Limb (tissue), 2 donors: Measurements from ENCODE around the gene KRTAP4-3.
"Not testable (repeated sequence)": the region's sequence is repeated elsewhere in the genome, so short reads cannot be mapped to it uniquely, and the experiment has no call there.

Source experiments
- DNase-seq, 2 donors: peaks; one replicate each; pipeline ENCODE4 v3.0.0-alpha.2; 2016; ENCODE audit errors: extremely low spot score in 2 of 2

Gene KRTAP4-3

DNA sequence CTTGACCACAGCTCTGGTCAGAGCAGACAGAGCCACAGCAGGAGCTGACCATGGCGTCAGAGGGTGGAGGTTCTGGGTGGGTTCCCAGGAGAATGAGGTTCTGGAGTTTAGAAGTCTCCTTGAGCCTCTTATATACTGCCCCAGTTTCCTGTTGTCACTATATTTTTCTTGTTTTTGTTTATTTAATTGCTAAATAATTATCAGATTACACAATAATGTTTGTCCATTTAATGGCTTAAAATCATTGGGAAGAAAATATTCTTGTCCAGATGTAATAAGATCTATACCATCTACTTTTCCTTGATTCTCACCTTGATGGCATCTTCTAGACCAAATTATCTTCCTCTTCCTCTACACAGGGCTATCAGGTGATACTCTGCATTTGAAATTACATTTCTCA lies at the start of gene KRTAP4-3:
KRTAP4-3 (minus strand) TSS at position 101 of the 400 bp plus-strand sequence; CDS start at position 52, 49 bp downstream.
- no peak for DNase-seq

DNA sequence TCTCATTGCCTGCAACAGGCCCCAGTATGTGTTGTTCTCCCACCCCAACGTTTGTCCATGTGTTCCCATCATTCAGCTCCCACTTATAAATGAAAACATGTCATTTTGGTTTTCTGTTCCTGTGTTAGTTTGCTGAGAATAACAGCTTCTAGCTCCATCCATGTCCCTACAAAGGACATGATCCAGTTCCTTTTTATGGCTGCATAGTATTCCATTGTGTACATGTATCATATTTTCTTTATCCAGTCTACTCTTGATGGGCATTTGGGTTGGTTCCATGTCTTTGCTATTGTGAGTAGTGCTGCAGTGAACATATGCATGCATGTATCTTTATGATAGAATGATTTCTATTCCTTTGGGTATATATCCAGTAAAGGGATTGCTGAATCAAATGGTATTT lies 47.7 kb upstream of the KRTAP4-3 start:
- DNase-seq: no peak

GRCh38 chr17:41212524-41213169 lies 44.6 kb upstream of the KRTAP4-3 start:
- peak in 1 of 2 donors; percentile 29 for DNase-seq

DNA sequence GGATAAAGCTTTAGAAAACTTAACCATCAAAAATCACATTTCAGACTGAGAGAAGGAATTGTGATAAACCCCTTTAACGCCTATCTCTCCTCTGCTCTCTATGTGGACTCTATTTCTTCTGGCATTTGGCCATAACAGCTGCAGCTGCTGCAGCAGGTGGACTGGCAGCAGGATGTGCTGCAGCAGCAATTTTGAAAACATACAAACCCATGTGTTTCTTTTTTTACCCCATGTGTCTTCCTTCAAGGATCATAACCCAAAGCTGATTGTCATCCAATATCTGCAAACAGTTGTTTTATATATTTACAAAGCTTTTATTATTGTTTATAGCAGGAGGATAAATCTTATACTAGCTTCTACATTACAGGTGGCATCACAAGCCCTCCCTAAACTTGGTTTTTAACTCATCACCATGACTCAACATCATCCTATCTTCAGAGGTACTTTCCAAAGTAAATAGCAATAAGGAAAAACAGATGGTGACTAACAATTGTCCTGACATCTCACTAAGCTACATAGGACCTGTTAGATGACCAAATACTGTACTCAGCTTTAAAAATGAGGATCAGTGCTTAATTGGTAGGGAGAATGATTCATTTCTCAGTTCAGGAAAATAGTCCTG lies 43.9 kb upstream of the KRTAP4-3 start:
- DNase-seq: no peak

GRCh38 chr17:41199421-41200078 lies 31.5 kb upstream of the KRTAP4-3 start:
- no peak for DNase-seq

DNA sequence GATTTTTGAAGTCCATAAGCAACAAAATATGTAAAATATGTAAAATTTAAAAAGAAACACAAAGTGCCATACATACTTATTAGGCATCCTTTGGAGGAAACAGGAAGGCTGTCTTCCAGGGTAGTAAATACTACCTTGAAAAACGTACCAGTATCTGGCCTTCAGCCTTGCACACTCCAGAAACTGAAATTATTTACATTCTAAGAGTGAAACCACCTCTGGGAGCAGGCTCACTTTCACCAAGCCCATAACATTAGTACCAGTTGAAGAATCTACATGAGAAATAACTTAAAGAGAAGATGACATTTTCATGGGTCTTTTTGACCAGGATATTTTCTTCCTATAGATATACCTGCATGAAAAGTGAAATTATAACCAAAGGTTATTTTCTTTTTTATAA lies 28.0 kb upstream of the KRTAP4-3 start:
- DNase-seq: no peak

GRCh38 chr17:41190328-41190727 lies 22.3 kb upstream of the KRTAP4-3 start:
- DNase-seq: no peak

DNA sequence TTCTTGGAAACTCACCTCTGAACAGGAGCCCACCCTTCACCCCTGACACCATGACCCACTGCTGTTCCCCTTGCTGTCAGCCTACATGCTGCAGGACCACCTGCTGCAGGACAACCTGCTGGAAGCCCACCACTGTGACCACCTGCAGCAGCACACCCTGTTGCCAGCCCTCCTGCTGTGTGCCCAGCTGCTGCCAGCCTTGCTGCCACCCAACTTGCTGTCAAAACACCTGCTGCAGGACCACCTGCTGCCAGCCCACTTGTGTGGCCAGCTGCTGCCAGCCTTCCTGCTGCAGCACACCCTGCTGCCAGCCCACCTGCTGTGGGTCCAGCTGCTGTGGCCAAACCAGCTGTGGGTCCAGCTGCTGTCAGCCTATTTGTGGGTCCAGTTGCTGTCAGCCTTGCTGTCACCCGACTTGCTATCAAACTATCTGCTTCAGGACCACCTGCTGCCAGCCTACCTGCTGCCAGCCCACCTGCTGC lies 21.9 kb upstream of the KRTAP4-3 start, which contains the start of gene KRTAP9-1:
KRTAP9-1 (plus strand) TSS at position 51 of the 482 bp plus-strand sequence; CDS start at position 51, 0 bp downstream.
- not testable (repeated sequence) for DNase-seq

DNA sequence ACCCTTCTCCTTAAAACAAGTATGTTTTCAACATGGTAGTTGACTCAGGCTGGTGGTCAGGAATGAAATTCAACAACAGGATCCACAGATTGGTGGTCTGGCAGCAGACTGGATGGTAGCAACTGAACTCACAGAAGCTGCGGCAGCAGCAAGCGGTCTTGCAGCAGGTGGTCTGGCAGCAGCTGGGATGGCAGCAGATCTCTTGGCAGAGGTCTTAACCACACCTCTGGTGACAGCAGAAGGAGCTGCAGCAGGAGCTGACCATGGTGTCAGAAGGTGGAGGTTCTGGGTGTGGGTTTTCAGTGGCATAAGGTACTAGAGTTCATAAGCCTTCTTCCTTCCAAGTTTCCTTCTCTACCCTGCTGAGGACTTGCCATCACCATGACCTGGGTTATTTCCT lies 18.9 kb upstream of the KRTAP4-3 start:
- DNase-seq: no peak

DNA sequence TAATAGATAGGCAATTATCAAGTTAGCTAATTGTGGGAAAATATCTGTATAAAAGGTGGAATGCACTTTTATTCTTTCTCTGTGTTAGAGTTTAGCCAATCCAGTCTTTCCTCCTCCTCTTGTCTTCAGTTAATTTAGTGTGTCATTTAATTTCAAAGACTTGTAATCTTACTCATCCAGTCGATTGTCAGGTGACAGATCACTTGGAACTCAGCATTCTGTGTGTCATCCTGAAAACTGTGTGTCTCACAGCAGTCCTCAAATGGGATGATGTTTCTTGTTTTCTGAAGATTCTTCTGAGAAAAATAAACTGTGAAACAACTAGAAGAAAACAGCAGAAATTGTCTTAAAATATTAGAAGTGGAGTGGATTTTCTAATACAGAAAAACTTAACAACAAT lies 17.0 kb upstream of the KRTAP4-3 start:
- no peak for DNase-seq

DNA sequence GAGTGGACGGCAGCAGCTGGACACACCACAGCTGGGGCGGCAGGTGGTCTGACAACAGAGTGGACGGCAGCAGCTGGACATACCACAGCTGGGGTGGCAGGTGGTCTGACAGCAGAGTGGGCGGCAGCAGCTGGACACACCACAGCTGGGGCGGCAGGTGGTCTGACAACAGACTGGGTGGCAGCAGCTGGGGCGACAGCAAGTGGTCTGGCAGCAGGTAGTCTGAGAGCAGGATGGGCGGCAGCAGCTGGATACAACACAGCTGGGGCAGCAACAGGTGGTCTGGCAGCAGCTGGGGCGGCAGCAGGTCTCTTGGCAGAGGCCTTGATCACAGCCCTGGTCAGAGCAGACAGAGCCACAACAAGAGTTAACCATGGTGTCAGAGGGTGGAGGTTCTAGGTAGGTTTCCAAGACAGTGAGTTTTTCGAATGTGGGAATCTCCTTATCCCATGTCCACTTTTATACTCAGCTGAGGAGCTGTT lies 16.5 kb upstream of the KRTAP4-3 start, which contains the start of gene KRTAP4-1:
KRTAP4-1 (minus strand) TSS at position 432 of the 482 bp plus-strand sequence; CDS start at position 375, 57 bp downstream.
- no peak for DNase-seq

- DNase-seq: no peak
Measured at GRCh38 chr17:41178843-41179616, 11.0 kb upstream of the KRTAP4-3 start.

DNA sequence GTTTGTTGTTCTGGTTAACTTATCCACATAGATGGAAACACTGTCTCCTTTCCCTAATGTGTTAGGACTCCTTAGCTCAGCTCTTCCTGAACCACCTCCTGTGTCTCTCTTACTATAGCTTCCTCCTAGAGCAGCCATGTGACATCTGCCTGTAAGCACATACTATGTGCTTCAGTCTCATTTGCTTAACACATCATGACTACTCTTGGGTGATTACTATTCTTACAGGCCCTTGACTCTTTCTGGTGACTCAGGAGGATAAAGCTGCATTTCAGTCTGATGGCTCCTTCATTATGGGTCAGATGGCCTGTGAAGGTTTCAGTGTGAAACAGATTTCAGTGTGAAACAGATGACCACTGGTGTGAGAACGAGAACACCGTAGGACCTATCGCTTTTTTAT lies 10.3 kb upstream of the KRTAP4-3 start:
- no peak for DNase-seq

DNA sequence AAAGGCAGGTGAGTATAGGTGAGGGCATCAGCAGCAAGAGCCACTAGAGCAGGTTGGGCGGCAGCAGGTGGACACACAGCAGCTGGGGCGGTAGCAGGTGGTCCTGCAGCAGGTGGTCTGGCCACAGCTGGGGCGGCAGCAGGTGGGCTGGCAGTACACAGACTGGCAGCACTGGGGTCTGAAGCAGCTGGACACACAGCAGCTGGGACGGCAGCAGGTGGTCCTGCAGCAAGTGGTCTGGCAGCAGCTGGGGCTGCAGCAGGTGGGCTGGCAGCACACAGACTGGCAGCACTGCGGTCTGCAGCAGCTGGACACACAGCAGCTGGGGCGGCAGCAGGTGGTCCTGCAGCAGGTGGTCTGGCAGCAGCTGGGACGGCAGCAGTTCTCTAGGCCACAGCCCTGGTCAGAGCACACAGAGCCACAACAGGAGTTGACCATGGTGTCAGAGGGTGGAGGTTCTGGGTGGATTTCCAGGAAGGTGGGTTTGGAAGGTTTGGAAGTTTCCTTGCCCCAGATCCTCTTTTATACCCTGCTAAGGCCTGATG lies 9.8 kb upstream of the KRTAP4-3 start, which contains the start of gene KRTAP4-2:
KRTAP4-2 (minus strand) TSS at position 495 of the 545 bp plus-strand sequence; CDS start at position 438, 57 bp downstream.
- DNase-seq: no peak

GRCh38 chr17:41176744-41177387 lies 8.8 kb upstream of the KRTAP4-3 start:
- no peak for DNase-seq

GRCh38 chr17:41171886-41172285 lies 3.9 kb upstream of the KRTAP4-3 start:
- no peak for DNase-seq

DNA sequence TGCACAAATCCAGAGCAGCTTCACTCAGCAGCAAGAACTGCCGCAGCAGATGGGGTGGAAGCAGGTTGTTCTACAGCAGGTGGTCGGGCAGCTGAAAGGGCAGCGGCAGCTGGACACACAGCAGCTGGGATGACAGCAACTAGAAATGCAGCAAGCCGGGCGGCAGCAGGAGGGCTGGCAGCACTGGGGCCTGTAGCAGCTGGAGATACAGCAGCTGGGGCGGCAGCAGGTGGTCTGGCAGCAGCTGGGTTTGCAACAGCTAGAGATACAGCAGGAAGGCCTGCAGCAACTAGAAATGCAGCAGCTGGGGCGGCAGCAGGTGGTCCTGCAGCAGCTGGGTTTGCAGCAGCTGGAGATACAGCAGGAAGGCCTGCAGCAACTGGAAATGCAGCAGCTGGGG lies 460 bp downstream of the KRTAP4-3 start:
- no peak for DNase-seq

DNA sequence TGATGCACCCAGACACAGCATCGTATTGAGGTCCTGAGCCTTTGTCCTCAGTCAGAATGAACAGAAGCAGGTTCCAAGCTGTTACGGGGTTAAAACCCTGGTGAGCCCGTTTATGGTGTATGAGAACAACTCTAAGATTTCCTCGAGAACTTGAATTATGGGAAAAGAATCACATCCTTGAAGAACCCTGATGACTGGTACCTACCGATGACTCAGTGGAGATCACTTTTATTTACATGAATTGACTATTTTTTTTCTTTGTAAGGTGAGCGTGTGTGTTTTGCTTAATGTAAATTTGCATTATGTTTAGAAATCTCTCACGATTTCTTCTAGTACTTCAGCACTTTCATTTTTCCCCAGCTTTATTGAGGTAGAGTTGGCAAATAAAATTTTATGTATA lies 4.2 kb downstream of the KRTAP4-3 start:
- DNase-seq: no peak

DNA sequence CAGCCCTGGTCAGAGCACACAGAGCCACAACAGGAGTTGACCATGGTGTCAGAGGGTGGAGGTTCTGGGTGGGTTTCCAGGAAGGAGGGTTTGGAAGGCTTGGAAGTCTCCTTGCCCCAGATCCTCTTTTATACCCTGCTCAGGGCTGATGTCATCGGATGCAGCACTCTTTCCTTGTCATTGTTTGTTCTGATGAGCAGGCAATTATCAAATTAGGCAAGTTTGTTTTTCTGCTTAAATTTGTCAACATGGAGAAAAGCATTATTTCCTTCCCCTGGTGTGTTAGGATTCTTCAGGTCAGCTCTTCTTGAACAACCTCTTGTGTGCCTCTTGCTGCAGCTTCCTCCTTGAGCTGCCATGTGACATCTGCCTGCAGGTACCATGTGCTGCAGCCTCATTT lies 7.4 kb downstream of the KRTAP4-3 start, which contains the start of gene KRTAP4-4:
KRTAP4-4 (minus strand) TSS at position 101 of the 400 bp plus-strand sequence; CDS start at position 44, 57 bp downstream.
- no peak for DNase-seq

GRCh38 chr17:41160190-41160589 lies 7.8 kb downstream of the KRTAP4-3 start:
- not testable (repeated sequence) for DNase-seq
